GM18868 (cell line): ENCODE results near the gene NUSAP1.
"Not testable (repeated sequence)": the region's sequence is repeated elsewhere in the genome, so short reads cannot be mapped to it uniquely, and the experiment has no call there.

Source experiments
- ATAC-seq: cut with Tn5 transposase; IDR thresholded peaks from one replicate; pipeline ENCODE4 v1.9.1; 2021; ENCODE audit warnings: mild to moderate bottlenecking, moderate library complexity; ENCODE audit not compliant: unreplicated experiment

The NUSAP1 gene, protein sequence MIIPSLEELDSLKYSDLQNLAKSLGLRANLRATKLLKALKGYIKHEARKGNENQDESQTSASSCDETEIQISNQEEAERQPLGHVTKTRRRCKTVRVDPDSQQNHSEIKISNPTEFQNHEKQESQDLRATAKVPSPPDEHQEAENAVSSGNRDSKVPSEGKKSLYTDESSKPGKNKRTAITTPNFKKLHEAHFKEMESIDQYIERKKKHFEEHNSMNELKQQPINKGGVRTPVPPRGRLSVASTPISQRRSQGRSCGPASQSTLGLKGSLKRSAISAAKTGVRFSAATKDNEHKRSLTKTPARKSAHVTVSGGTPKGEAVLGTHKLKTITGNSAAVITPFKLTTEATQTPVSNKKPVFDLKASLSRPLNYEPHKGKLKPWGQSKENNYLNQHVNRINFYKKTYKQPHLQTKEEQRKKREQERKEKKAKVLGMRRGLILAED

DNA sequence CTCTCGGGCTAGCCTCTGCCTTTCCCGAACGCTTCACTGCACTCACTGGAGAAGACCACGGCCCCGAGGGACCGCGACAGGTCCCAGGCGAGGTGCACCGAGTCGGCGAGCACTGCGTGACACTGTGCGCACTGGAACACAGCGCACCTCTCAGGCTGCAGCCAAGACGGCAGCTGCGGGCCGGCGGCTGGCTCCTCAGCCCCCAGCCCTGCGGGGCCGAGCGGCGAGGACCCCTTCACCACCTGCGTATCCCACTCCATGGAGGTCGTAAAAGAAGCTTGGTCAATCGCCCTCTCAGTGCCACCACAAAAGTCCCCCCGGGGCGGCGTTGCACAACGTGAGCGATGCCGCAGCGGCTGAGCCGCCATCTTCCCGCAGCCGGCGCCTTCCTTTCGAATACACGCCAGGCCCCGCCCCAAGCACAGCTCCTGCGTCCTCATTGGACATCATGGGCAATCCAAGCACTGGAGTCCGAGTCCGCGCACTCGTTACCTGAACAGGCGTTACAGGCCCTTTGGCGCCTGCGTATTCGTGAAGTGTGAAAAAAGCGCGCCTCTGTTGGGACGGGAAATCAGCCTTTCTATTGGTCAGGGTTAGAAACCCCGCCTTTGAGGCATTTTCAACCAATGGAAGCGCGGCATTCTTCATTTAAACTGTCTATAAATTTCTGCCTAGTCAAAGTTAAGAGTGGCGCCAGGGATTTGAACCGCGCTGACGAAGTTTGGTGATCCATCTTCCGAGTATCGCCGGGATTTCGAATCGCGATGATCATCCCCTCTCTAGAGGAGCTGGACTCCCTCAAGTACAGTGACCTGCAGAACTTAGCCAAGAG lies at the start of gene NUSAP1, which contains the start of gene OIP5:
NUSAP1 (plus strand) TSS at position 688 of the 832 bp plus-strand sequence; CDS start at position 765, 77 bp downstream.
OIP5 (minus strand) TSS at position 398 of the 832 bp plus-strand sequence; CDS start at position 368, 30 bp downstream.
- ATAC-seq = peak; percentile 90

DNA sequence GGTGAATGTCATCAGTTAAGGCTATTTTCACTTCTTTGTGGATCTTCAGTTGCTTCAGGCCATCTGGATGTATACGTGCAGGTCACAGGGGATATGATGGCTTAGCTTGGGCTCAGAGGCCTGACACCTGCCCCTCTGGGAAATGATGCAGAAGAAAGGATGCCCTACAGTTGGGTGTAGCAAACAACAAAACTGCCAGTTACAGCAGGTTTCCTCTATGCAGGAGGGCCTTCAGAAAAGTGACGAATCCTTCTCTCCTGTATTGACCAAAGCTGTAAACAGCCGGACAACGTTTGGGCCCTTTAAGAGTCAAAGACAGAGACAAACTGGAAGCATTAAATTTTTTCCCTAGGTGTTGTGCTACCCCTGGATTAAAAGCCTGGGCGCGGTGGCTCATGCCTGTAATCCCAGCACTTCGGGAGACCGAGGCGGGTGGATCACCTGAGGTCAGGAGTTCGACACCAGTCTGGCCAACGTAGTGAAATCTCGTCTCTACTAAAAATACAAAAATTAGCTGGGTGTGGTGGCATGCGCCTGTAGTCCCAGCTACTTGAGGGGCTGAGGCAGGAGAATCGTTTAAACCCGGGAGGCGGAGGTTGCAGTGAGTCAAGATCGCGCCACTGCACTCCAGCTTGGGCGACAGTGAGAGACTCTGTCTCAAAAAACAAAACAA lies 49.6 kb upstream of the NUSAP1 start:
- ATAC-seq = not testable (repeated sequence)

DNA sequence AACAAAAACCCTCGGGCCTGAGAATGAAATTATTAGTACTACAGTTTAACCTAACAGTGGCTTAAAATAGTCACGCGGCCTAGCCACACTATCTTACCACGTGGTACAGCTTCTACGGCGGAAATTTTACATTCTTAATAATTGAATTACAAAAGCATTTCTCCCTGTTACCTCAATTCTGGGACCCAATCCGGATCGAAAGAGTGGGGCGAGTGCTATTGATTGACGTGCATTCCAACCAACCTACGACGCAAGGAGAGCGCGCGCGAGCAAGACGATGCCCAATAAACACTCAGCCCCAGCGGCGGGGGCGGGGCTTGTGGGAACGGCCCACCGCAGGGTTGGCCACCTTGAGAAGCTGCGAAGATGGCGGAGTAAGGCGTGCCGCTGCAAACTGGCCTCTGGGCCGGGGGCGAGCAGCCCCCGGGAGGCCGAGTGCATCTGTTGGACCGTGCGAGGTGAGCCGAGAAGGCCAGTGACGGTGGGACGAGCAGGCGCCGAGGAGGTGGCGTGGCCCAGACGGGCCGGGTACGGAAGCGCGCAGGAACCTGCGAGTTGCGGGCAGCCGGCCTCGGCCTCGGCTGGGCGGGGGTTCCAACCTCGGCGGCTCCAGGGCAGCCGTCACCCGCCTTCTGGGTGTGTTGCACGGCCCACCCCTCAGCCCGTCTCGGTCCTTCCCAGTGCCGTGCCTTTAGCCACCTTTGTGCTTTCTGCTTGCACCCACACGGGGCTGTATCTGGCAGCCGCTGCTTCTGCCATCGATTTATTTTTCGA lies 48.8 kb upstream of the NUSAP1 start:
- ATAC-seq = peak; percentile 96

DNA sequence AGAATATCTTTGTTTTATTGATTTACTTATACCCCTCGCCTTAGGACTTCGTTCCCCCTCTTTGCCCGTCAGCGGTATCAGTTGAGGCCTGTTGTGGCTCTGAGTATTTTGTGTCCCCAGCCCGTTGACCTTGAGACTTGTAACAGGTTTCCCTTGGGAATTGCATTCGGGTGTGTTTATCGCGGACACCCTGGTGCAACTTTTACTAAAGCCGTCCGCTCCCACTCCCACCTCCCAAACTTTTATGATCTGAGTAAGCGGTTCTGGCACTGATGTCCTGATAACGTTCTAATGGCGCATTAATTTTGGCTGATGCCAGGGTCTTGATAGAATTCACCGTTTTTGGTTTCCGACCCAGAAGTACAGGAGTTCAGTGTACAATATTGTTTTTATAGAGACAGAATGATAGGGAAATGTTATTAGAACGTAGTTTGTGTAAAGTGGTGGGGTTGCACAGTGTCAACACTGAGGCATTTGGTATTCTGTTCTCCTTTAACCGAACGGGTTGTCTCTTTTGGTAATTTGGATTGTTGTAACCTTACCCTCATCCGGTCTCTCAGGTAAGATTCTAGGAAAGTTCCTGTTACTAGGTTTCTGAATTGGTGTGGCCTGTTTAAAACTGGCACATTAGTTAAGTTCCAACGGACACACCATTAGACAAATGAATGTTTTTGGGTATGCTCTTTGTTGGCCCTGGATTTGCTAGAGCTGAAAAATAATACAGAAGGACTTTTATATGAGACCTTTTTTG lies 48.1 kb upstream of the NUSAP1 start:
- no peak for ATAC-seq

DNA sequence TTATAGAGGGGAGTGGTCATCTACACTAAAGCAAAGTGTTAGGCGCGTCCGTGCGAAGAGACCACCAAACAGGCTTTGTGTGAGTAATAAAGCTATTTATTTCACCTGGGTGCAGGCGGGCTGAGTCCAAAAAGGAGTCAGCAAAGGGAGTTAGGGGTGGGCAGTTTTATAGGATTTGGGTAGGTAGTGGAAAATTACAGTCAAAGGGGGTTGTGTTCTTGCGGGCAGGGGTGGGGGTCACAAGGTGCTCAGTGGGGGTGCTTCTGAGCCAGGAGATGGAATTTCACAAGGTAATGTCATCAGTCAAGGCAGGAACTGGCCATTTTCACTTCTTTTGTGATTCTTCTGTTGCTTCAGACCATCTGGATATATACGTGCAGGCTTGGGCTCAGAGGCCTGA lies 47.4 kb upstream of the NUSAP1 start:
- ATAC-seq = no peak

DNA sequence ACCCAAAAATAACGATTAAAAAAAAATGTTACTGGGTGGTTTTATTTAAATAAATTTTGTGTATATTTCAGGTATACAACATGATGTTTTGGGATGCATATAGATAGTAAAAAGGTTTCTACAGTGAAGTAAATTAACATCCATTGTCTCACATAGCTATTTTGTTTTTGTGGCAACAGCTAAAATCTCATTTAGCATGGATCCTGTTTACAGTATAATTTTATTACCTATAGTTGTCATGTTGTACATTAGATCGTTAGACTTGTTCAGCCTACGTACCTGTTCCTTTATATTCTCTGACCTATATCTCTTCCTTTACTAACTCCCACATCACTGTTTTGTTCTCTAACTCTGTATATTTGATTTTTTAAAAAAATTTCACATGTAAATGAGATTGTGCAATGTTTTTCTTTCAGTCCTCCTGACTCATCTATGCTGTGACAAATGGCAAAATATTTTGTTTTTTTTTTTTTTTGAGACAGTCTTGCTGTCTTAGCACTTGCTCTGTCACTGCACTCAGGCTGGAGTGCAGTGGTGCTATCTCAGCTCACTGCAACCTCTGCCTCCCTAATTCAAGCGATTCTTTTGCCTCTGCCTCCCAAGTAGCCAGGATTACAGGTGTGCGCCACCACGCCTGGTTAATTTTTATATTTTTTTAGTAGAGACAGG lies 45.9 kb upstream of the NUSAP1 start:
- no peak for ATAC-seq

DNA sequence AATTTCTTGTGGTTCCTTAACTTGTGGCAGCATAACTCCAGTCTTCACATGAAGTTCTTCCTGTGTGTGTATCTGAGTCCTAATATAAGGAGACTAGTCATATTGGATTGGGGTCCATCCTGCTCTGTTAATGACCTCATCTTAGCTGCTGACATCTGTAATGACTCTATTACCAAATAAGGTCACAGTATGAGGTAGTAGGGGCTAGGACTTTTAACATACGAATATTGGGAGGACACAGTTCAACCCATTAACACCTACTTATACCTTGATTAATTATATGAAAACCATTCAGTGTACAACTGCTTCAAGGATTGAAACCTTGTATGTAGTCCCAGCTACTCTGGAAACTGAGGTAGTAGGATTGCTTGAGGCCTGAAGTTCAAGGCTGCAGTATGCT lies 44.2 kb upstream of the NUSAP1 start:
- no peak for ATAC-seq

DNA sequence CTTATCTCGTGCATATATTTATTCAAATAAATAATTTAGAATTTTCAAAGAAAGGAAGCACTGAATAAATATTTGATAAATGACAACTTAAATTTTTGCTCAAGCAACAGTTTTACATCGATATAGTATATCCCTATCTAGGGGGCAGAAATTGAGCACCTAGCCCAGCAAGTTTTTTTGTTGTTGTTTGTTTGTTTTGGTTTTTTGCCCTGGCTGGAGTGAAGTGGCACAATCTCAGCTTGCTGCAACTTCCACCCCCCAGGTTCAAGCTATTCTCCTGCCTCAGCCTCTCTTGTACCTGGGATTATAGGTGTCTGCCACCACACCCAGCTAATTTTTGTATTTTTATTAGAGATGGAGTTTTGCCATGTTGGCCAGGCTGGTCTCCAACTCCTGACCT lies 42.7 kb upstream of the NUSAP1 start:
- ATAC-seq = no peak

DNA sequence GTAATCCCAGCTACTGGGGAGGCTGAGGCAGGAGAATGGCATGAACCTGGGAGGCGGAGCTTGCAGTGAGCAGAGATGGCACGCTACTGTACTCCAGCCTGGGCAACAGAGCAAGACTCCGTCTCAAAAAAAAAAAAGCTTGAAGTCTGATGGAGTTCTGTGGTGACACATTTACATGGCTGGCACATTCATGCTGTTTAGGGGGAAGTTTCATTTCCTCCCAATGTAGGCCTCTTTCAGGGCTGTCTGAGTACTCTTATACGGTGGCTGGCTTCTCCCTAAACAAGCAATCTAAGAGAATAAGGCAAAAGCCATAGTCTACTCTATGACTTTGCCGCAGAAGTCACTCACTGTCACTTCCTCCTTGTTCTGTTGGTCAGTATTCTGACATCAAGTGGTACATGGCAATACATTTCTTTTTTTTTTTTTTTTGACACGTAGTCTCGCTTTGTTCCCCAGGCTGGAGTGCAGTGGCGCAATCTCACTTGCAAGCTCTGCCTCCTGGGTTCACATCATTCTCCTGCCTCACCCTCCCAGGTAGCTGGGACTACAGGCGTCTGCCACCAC lies 41.5 kb upstream of the NUSAP1 start:
- ATAC-seq = peak; percentile 80

DNA sequence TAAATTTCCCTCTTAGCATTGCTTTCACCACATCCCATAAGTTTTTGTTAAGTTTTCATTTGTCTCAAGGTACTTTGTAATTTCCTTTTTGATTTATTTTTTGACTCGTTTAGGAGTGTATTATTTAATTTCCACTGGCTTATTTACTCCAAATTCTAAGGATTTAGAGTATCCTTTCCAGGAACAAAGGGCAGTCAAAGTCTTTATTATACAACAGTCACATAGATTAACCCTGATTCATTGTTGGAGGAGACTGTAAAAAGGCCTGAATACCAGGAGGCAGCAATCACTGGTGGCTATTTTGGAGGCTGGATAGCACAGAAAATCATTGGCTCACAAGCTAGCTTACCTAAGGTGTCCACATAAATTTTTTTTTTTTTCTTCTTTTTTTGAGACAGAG lies 40.2 kb upstream of the NUSAP1 start:
- no peak for ATAC-seq

DNA sequence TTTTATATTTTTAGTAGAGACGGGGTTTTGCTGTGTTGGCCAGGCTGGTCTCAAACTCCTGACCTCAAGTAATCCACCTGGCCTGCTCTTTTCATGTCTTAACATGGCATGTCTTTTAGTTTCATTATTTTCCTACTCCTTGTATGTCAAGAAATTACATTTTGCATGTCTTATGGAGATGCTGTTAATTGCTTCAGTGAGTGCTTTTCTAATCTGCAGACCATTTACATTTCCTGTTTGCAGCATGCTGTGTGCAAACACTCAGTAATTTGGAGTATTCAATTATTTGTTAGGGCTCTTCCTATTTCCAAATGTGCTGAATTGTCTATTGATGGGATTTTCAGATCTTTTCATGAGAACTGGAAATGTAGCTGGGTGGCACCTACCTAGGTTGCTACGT lies 31.5 kb upstream of the NUSAP1 start:
- not testable (repeated sequence) for ATAC-seq

DNA sequence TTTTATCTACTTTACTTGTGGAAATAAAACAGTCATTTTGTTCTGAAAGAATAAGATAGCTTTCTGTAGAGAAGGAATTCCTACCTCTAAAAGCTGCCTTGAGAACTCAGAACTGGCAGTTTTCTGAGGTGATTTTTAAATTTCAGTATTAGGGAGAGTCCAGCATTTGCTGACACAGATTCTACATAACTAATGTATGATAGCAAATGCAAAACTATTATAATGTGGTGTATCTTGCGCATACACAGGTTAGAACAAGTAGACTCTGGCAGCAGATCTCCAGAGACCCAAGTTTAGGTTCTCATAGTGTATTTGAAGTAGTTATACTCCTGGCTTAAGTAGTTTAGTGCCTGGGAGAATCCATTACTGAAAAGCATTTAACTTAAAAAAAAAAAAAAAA lies 31.1 kb upstream of the NUSAP1 start:
- ATAC-seq = no peak

DNA sequence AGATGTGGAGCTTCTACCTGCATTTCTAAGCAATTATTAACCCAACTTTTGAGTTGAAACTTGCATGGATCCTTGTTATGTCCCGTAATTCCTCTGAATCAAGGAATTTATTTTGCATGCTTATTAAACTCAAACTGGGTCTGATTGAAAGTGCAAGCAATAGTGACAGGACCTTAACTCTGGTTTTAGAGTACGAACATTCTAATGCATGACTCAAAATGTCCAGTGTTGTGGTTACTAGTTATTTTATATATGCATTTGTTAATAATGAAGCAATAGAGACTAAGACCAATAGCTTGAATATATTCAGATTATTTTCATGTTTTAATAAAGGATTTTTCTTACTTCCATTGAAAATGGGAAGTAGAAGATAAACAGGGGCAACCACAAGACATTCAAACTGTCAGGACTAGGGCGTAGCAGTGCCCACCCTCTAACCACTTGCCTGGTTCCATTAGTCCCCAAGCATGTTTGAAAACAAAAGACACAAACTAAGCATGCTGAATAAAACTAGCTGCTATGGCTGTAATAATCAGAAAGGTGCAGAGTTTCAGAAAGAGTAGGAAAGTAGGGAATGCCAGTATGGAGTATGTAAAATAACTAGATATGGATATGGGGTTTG lies 28.4 kb upstream of the NUSAP1 start:
- ATAC-seq = no peak

DNA sequence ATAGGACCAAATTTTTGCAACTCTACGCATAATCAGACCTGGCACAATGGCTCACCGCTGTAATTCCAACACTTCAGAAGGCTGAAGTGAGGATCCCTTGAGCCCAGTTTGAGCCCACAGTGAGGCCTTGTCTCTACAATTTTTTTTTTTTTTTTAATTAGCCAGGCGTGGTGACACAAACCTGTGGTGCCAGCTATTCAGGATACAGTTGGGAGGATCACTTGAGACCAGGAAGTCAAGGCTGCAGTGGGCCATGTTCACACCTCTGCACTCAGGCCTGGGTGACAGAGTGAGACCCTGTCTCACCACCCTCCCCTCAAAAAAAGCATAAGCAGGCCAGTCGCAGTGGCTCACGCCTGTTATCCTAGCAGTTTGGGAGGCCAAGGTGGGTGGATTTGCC lies 25.0 kb upstream of the NUSAP1 start:
- ATAC-seq = no peak

DNA sequence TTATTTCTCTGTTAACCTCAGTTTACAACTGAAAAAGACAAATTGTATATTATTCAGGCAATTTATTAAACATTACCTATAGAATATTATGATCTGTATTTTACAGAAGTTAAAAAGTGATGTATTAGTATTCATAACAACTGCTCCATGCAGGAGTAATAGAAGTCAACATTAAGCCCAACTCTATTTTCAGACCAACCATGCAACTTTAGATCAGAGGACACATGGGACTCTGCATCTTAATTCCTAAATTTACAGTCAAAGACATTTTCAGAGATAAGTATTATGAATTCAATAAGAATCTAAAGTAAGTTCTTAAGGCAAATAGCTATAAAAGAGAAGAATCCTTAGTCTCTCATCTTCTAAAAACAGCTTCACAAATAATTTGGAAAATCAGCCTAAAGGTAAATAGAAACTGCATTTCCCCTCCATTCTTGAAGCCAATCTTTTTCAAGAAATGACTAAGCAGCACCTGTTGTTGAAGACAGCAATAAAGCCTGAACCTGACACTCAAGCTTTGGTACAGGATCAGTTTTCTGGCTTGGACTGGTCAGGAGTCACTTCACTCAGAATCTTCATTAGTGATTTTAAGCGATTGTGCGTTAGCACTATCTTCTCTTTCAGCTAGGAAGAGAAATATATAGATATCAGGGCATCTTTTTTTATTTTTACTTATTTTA lies 23.3 kb upstream of the NUSAP1 start:
- ATAC-seq = no peak

DNA sequence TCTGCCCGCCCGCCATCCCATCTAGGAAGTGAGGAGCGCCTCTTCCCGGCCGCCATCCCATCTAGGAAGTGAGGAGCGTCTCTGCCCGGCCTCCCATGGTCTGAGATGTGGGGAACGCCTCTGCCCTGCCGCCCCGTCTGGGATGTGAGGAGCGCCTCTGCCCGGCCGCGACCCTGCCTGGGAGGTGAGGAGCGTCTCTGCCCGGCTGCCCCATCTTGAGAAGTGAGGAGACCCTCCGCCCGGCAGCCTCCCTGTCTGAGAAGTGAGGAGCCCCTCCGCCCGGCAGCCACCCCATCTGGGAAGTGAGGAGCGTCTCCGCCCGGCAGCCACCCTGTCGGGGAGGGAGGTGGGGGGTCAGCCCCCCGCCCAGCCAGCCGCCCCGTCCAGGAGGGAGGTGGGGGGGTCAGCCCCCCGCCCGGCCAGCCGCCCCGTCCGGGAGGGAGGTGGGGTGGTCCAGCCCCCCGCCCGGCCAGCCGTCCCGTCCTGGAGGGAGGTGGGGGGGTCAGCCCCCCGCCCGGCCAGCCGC lies 11.8 kb upstream of the NUSAP1 start:
- not testable (repeated sequence) for ATAC-seq

DNA sequence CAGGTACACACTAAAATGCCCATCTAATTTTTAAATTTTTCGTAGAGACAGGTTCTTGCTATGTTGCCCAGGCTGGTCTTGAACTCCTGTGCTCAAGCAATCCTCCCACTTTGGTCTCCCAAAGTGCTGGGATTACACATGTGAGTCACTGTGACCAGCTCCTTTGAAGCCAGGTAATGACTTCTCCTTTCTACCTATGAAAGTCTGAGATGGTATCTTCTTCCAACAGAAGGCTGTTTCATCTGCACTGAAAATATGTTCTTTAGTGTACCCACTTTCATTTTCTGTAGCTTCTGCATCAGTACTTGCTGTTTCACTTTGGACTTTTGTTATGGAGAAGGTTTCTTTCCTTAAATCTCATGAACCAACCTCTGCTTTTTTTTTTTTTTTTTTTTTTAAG lies 9.1 kb upstream of the NUSAP1 start:
- ATAC-seq = no peak

DNA sequence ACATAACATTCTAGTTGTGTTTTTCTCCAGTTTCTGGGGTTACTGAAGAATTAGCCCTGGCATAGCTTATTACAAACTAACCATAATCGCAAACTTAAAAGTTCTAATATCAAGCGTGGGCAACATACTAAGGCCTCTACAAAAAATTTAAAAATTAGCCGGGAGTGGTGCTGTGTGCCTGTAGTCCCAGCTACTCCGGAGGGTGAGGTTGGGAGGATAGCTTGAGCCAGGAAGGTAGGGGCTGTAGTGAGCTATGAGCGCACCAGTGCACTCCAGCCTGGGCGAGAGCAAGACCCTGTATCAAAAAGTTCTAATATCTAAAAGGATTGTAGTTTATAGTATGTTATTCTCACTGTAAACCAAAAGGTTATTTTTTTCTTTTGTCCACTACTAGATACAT lies 1.4 kb upstream of the NUSAP1 start:
- no peak for ATAC-seq
